Cardiac muscle cell (in vitro differentiated cells and primary cell): ENCODE measurements around the gene OR2T12. TPM values are rescaled to one million over a fixed set of nuclear protein-coding genes. Genes with fewer than 3 reads are reported as not detected.

Experiments
- DNase-seq, 2 donors: peaks; one replicate each; pipeline versions ENCODE4 v3.0.0 to v3.0.0-alpha.2; 2010 to 2017; ENCODE audit warnings: low read depth in 1 of 2, low spot score in 1 of 2
- H3K27ac ChIP-seq: fragments of 200-600 bp; sonication (generic); 2 replicates; pipeline ENCODE4 v1.5.1; 2016
- H3K27me3 ChIP-seq: fragments of 200-600 bp; sonication (generic); 2 replicates; pipeline ENCODE4 v1.6.0; 2016; ENCODE audit warnings: control low read depth
- H3K36me3 ChIP-seq: fragments of 200-600 bp; sonication (generic); 2 replicates; pipeline ENCODE4 v1.5.1; 2016; ENCODE audit warnings: control low read depth
- H3K4me1 ChIP-seq: fragments of 200-600 bp; sonication (generic); 2 replicates; pipeline ENCODE4 v1.8.1; 2017; ENCODE audit warnings: low read depth, mild to moderate bottlenecking, mixed run types
- H3K4me3 ChIP-seq: fragments of 200-600 bp; sonication (generic); 2 replicates; pipeline ENCODE4 v1.5.1; 2016; ENCODE audit warnings: mild to moderate bottlenecking
- H3K9me3 ChIP-seq: fragments of 200-600 bp; sonication (generic); 2 replicates; pipeline ENCODE4 v1.5.1; 2017; ENCODE audit warnings: low read depth, mild to moderate bottlenecking, control low read depth
- CTCF ChIP-seq: IDR thresholded peaks from 2 replicates; pipeline ENCODE4 v1.5.1; 2012; ENCODE audit warnings: low read depth, mild to moderate bottlenecking, low read length
- polyA plus RNA-seq: library from polyadenylated mRNA; unstranded; fragments of >200 nt; fragmentation: Nextera tagmentation; extraction: Ambion mirVana; gene quantifications from 2 replicates; pipeline ENCODE4 v1.2.1, GENCODE V29; 2016
- total RNA-seq: library from RNA; depleted of rRNA; stranded (reverse); fragments of >200 nt; gene quantifications from 2 replicates; pipeline ENCODE4 v1.2.3, GENCODE V29; 2016

OR2T12 gene
- total and polyA plus RNA-seq, 2 experiments from 2014 or later: not detected

- no peaks in the 10 kb centered on the region for H3K4me1 ChIP-seq
- peak in 1 of 2 donors; percentile 17 for DNase-seq
- no peaks in the 10 kb centered on the region for H3K36me3 ChIP-seq
- no peaks in the 10 kb centered on the region for H3K27me3 ChIP-seq
- no peak overlapping the region for H3K4me3 ChIP-seq
- H3K9me3 ChIP-seq: no peaks in the 10 kb centered on the region
- H3K27ac ChIP-seq: no peak overlapping the region
- TF ChIP-seq CTCF: peak; percentile 45
Measured at GRCh38 chr1:248243204-248243603, 60.0 kb downstream of the OR2T12 start.

Other genes starting within 250 kb of the OR2T12 start
- gene OR2L13, start 208.2 kb downstream of the OR2T12 start, total RNA-seq: not detected in 2 replicates
- 0.88 TPM in 1 of 2 replicates, not detected in the other for gene OR2L13, start 208.2 kb downstream of the OR2T12 start, polyA plus RNA-seq
- gene OR2M5, start 158.3 kb downstream of the OR2T12 start, total RNA-seq: not detected in 2 replicates
- gene OR2M5, start 158.3 kb downstream of the OR2T12 start, polyA plus RNA-seq: not detected in 2 replicates
- not detected in 2 replicates for gene OR2M2, start 128.6 kb downstream of the OR2T12 start, total RNA-seq
- not detected in 2 replicates for gene OR2M2, start 128.6 kb downstream of the OR2T12 start, polyA plus RNA-seq
- gene OR2M3, start 106.2 kb downstream of the OR2T12 start, total RNA-seq: not detected in 2 replicates
- gene OR2M3, start 106.2 kb downstream of the OR2T12 start, polyA plus RNA-seq: not detected in 2 replicates
- not detected in 2 replicates for gene OR2M4, start 72.0 kb downstream of the OR2T12 start, total RNA-seq
- gene OR2M4, start 72.0 kb downstream of the OR2T12 start, polyA plus RNA-seq: not detected in 2 replicates
- gene OR2T33, start 25.4 kb downstream of the OR2T12 start, total RNA-seq: 0.15 TPM in 1 of 2 replicates, not detected in the other
- gene OR2T33, start 25.4 kb downstream of the OR2T12 start, polyA plus RNA-seq: 0.17 TPM in 1 of 2 replicates, not detected in the other
- gene OR2M7, start 21.1 kb upstream of the OR2T12 start, total RNA-seq: not detected in 2 replicates
- not detected in 2 replicates for gene OR2M7, start 21.1 kb upstream of the OR2T12 start, polyA plus RNA-seq
- gene OR14C36, start 45.4 kb upstream of the OR2T12 start, total RNA-seq: not detected in 2 replicates
- gene OR14C36, start 45.4 kb upstream of the OR2T12 start, polyA plus RNA-seq: not detected in 2 replicates
- not detected in 2 replicates for gene OR2T4, start 58.2 kb upstream of the OR2T12 start, total RNA-seq
- not detected in 2 replicates for gene OR2T4, start 58.2 kb upstream of the OR2T12 start, polyA plus RNA-seq
- gene OR2T6, start 72.3 kb upstream of the OR2T12 start, total RNA-seq: not detected in 2 replicates
- gene OR2T6, start 72.3 kb upstream of the OR2T12 start, polyA plus RNA-seq: not detected in 2 replicates
- gene OR2T1, start 99.6 kb upstream of the OR2T12 start, total RNA-seq: not detected in 2 replicates
- gene OR2T1, start 99.6 kb upstream of the OR2T12 start, polyA plus RNA-seq: not detected in 2 replicates
- not detected in 2 replicates for gene OR2T2, start 142.2 kb upstream of the OR2T12 start, total RNA-seq
- not detected in 2 replicates for gene OR2T2, start 142.2 kb upstream of the OR2T12 start, polyA plus RNA-seq
- gene OR2T3, start 169.9 kb upstream of the OR2T12 start, total RNA-seq: not detected in 2 replicates
- gene OR2T3, start 169.9 kb upstream of the OR2T12 start, polyA plus RNA-seq: not detected in 2 replicates
- not detected in 2 replicates for gene OR2T5, start 185.2 kb upstream of the OR2T12 start, total RNA-seq
- gene OR2T5, start 185.2 kb upstream of the OR2T12 start, polyA plus RNA-seq: not detected in 2 replicates
- not detected in 2 replicates for gene OR2G6, start 204.6 kb upstream of the OR2T12 start, total RNA-seq
- gene OR2G6, start 204.6 kb upstream of the OR2T12 start, polyA plus RNA-seq: not detected in 2 replicates